ENCODE measurements around the gene CA12. TPM values are rescaled to one million over a fixed set of nuclear protein-coding genes. Genes with fewer than 3 reads are reported as not detected.

Gene CA12
- total and polyA plus RNA-seq, 2 donors (not counting 1 experiment from before 2014, with no cell fraction given), result not detected

DNA sequence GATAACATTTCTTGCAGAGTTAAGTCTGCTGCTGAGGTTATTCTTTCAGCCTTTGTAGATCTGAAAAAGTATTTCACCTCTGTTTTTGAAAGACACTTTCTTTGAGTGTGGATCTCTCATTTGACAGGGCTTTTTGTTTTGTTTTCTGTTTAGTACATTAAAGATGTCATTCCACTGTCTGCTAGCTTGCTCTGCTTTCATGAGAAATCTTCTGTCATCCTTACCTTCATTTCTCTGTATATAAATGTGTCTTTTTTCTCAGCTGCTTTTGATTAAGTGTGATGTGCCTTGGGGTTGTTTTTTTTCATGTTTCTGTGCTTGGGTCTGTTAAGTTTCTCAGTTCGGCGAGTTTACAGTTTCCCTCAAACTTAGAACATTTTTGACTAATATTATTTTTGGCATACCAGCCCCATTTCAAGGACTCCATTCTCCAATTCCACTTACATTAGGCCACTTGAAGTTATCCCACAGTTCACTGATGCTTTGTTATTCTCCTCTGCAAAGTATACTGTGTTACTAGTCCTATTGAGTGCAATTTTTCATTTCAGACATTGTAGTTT, 43.9 kb upstream of the CA12 start:
- H3K4me1 Mint-ChIP-seq, result no peaks in the 10 kb centered on the region
- Histone ChIP-seq H2AFZ (ENCODE audit: insufficient read depth, low read depth, low read length, poor library complexity, severe bottlenecking) (no peak overlapping the region), H3K36me3 (replicated peaks in 1 of 2; ENCODE audit: control extremely low read depth in 1 of 2, control insufficient read depth in 1 of 2, extremely low read depth in 1 of 2, insufficient read depth in 2 of 2, low read length in 1 of 2) (no peaks in the 10 kb centered on the region), H3K79me2 (ENCODE audit: control insufficient read depth, insufficient read depth, low read length) (no peaks in the 10 kb centered on the region), H3K4me2 (replicated peaks; ENCODE audit: low read depth, low read length, poor library complexity, severe bottlenecking) (no peak overlapping the region), H3K4me1 (ENCODE audit: control insufficient read depth in 2 of 2, insufficient read depth in 2 of 2, low read length in 2 of 2) (no peaks in the 10 kb centered on the region), H3K9ac (ENCODE audit: low read length) (no peak overlapping the region), H4K20me1 (ENCODE audit: control insufficient read depth, insufficient read depth, low read length, poor library complexity, severe bottlenecking) (no peaks in the 10 kb centered on the region), H3K27me3 (replicated peaks in 1 of 4; ENCODE audit: control extremely low read depth in 1 of 4, control insufficient read depth in 3 of 4, insufficient read depth in 4 of 4, low read length in 3 of 4) (no peaks in the 10 kb centered on the region), H3K9me3 (ENCODE audit: control extremely low read depth in 1 of 3, control insufficient read depth in 2 of 3, insufficient read depth in 1 of 3, low read length in 2 of 3) (peaks cover 0 to 2% (median 0%) of the 10 kb centered on the region in 3 donors), H3K27ac (ENCODE audit: low read length in 2 of 2) (no peak overlapping the region), H3K4me3 (ENCODE audit: control extremely low read depth in 1 of 5, extremely low read depth in 1 of 5, insufficient read depth in 1 of 5, low read depth in 2 of 5, low read length in 4 of 5) (no peak overlapping the region)
- intact Hi-C loops (cut with micrococcal nuclease), result no loop called here
- no peak overlapping the region for H3K4me3 Mint-ChIP-seq
- H3K9me3 Mint-ChIP-seq (ENCODE audit: insufficient read depth), result no peaks in the 10 kb centered on the region
- DNase-seq (no peak), ATAC-seq (ENCODE audit: low read depth) (no peak)
- no peak for TF ChIP-seq EZH2 (IDR thresholded peaks at IDR 0.05; ENCODE audit: borderline replicate concordance, insufficient read depth, low read depth, low read length, poor library complexity, severe bottlenecking)
- TF ChIP-seq, protein P1, sequence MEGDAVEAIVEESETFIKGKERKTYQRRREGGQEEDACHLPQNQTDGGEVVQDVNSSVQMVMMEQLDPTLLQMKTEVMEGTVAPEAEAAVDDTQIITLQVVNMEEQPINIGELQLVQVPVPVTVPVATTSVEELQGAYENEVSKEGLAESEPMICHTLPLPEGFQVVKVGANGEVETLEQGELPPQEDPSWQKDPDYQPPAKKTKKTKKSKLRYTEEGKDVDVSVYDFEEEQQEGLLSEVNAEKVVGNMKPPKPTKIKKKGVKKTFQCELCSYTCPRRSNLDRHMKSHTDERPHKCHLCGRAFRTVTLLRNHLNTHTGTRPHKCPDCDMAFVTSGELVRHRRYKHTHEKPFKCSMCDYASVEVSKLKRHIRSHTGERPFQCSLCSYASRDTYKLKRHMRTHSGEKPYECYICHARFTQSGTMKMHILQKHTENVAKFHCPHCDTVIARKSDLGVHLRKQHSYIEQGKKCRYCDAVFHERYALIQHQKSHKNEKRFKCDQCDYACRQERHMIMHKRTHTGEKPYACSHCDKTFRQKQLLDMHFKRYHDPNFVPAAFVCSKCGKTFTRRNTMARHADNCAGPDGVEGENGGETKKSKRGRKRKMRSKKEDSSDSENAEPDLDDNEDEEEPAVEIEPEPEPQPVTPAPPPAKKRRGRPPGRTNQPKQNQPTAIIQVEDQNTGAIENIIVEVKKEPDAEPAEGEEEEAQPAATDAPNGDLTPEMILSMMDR (IDR thresholded peaks at IDR 0.05), result no peak
- H3K27ac Mint-ChIP-seq, result no peak overlapping the region
- no CpG with 5 or more reads among the region's 2 CpGs for WGBS (ENCODE audit: insufficient coverage)
- ChIA-PET POLR2A (no interaction called here), CTCF (no interaction called here)
- no peaks in the 10 kb centered on the region for H3K27me3 Mint-ChIP-seq

DNA sequence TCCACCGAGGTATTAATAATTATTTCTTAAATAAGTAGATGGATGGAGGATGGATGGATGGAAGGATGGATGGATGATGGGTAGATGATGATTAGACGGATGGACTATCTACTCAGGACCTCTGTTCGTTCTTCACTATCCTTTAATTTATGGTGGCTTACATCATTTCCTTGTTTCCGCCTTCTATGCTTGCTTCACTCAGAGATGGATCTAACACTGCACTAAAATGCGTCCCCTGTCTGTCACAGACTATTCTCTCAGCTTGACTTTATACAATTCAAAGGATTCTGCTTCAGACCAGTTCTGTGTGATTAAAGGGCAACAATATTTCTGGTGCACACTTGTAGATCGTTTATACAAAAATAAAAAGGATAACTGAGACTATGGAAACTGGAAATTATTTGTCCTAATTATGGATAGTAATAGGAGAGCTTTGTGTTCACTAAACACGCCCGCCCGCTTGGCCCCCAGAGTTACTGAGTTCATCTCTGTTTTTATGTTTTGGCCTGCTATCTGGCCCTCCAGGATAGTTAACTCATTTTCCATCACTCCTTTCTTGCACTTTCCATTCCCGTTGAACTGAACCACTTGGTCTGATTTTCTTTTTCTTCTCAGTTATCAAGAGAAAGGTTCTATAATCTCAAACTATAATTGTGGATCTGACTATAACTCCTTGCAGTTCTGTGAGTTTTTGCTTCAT, 41.4 kb upstream of the CA12 start:
- ChIA-PET CTCF (no interaction called here), POLR2A (no interaction called here)
- WGBS (ENCODE audit: insufficient coverage), result 83% methylated on average over 6 of the region's 10 CpGs
- Histone ChIP-seq H3K4me2 (replicated peaks; ENCODE audit: low read depth, low read length, poor library complexity, severe bottlenecking) (no peak overlapping the region), H3K27me3 (replicated peaks in 1 of 4; ENCODE audit: control extremely low read depth in 1 of 4, control insufficient read depth in 3 of 4, insufficient read depth in 4 of 4, low read length in 3 of 4) (no peaks in the 10 kb centered on the region), H2AFZ (ENCODE audit: insufficient read depth, low read depth, low read length, poor library complexity, severe bottlenecking) (no peak overlapping the region), H3K36me3 (replicated peaks in 1 of 2; ENCODE audit: control extremely low read depth in 1 of 2, control insufficient read depth in 1 of 2, extremely low read depth in 1 of 2, insufficient read depth in 2 of 2, low read length in 1 of 2) (no peaks in the 10 kb centered on the region), H3K9ac (ENCODE audit: low read length) (no peak overlapping the region), H3K79me2 (ENCODE audit: control insufficient read depth, insufficient read depth, low read length) (no peaks in the 10 kb centered on the region), H3K4me1 (ENCODE audit: control insufficient read depth in 2 of 2, insufficient read depth in 2 of 2, low read length in 2 of 2) (no peaks in the 10 kb centered on the region), H3K9me3 (ENCODE audit: control extremely low read depth in 1 of 3, control insufficient read depth in 2 of 3, insufficient read depth in 1 of 3, low read length in 2 of 3) (peaks cover 0 to 2% (median 0%) of the 10 kb centered on the region in 3 donors), H4K20me1 (ENCODE audit: control insufficient read depth, insufficient read depth, low read length, poor library complexity, severe bottlenecking) (no peaks in the 10 kb centered on the region), H3K27ac (ENCODE audit: low read length in 2 of 2) (no peak overlapping the region), H3K4me3 (ENCODE audit: control extremely low read depth in 1 of 5, extremely low read depth in 1 of 5, insufficient read depth in 1 of 5, low read depth in 2 of 5, low read length in 4 of 5) (no peak overlapping the region)
- no peaks in the 10 kb centered on the region for H3K9me3 Mint-ChIP-seq (ENCODE audit: insufficient read depth)
- no peaks in the 10 kb centered on the region for H3K27me3 Mint-ChIP-seq
- TF ChIP-seq, protein P1 (IDR thresholded peaks at IDR 0.05), result no peak
- no peak for TF ChIP-seq EZH2 (IDR thresholded peaks at IDR 0.05; ENCODE audit: borderline replicate concordance, insufficient read depth, low read depth, low read length, poor library complexity, severe bottlenecking)
- DNase-seq (no peak), ATAC-seq (ENCODE audit: low read depth) (no peak)
- H3K27ac Mint-ChIP-seq, result no peak overlapping the region
- intact Hi-C loops (cut with micrococcal nuclease), result no loop called here
- H3K4me3 Mint-ChIP-seq, result no peak overlapping the region
- no peaks in the 10 kb centered on the region for H3K4me1 Mint-ChIP-seq
